Type B pancreatic cell (in vitro differentiated cells): ENCODE measurements around the gene PRRC2B. TPM values are rescaled to one million over a fixed set of nuclear protein-coding genes. Genes with fewer than 3 reads are reported as not detected.
"Not testable (repeated sequence)": the region's sequence is repeated elsewhere in the genome, so short reads cannot be mapped to it uniquely, and the experiment has no call there.

Source experiments
- DNase-seq: peaks from one replicate; pipeline ENCODE4 v3.0.0; 2021; ENCODE audit warnings: mixed read lengths; ENCODE audit not compliant: unreplicated experiment; ENCODE audit errors: extremely low spot score
- H3K27ac Mint-ChIP-seq: 2 replicates; pipeline ENCODE4 v1.8.0; 2021; ENCODE audit warnings: mild to moderate bottlenecking, mixed read lengths
- H3K27me3 Mint-ChIP-seq: 2 replicates; pipeline ENCODE4 v1.8.0; 2021; ENCODE audit warnings: mixed read lengths
- H3K36me3 Mint-ChIP-seq: 2 replicates; pipeline ENCODE4 v1.8.0; 2021; ENCODE audit warnings: mixed read lengths
- H3K4me1 Mint-ChIP-seq: one replicate; pipeline ENCODE4 v1.8.0; 2021; ENCODE audit warnings: mixed read lengths; ENCODE audit not compliant: unreplicated experiment
- H3K4me3 Mint-ChIP-seq: 2 replicates; pipeline ENCODE4 v1.8.0; 2021; ENCODE audit warnings: mild to moderate bottlenecking, mixed read lengths
- H3K9me3 Mint-ChIP-seq: 2 replicates; pipeline ENCODE4 v1.8.0; 2021; ENCODE audit warnings: mixed read lengths
- CTCF ChIP-seq: fragments of 200-600 bp; sonication (generic); conservative IDR thresholded peaks from 2 replicates; pipeline ENCODE4 v1.5.0; 2021; ENCODE audit warnings: antibody characterized with exemption, mild to moderate bottlenecking
- long read RNA-seq: library from polyadenylated mRNA; unstranded; transcript quantifications from one replicate; pipeline ENCODE4 v2.0.0, GENCODE V29; 2020
- total RNA-seq: library from RNA; stranded (reverse); gene quantifications from 2 replicates; pipeline ENCODE4 v1.2.1, GENCODE V29; 2021; ENCODE audit warnings: low replicate concordance

The PRRC2B gene
- 225 and 300 TPM in 2 replicates for total RNA-seq
- long read RNA-seq, full-length matches to known transcripts: 2 of 49 reads
- long read RNA-seq, partial matches to known transcripts: 0 of 49 reads
- long read RNA-seq, other reads (novel, unspliced or antisense): 47 of 49 reads

GRCh38 chr9:131393622-131394463 lies at the start of gene PRRC2B:
TSS of gene PRRC2B (plus strand) at chr9:131394086. CDS start at chr9:131430145, 36,059 bp downstream.
- TF ChIP-seq CTCF: peak; percentile 79
- H3K36me3 Mint-ChIP-seq: no peaks in the 10 kb centered on the region
- H3K9me3 Mint-ChIP-seq: no peaks in the 10 kb centered on the region
- peak; percentile 92 for DNase-seq
- H3K4me3 Mint-ChIP-seq: peak within 1 kb of the TSS; percentile 98
- peak within 1 kb of the TSS; percentile 93 for H3K27ac Mint-ChIP-seq
- no peaks in the 10 kb centered on the region for H3K27me3 Mint-ChIP-seq
- H3K4me1 Mint-ChIP-seq: peaks cover 44% of the 10 kb centered on the region

DNA sequence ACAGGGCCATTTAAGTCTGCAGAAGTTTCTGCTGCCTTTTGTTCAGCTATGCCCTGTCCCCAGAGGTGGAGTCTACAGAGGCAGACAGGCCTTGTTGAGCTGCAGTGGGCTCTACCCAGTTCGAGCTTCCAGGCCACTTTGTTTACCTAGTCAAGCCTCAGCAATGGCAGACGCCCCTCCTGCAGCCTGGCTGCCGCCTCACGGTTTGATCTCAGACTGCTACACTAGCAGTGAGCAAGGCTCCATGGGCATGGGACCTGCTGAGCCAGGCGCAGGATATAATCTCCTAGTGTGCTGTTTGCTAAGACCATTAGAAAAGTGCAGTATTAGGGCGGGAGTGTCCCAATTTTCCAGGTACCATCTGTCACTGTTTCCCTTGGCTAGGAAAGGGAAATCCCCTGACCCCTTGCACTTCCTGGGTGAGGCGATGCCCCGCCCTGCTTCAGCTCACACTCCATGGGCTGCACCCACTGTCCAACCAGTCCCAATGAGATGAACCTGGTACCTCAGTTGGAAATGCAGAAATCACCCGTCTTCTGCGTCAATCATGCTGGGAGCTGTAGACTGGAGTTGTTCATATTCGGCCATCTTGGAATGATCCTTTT lies 48.9 kb upstream of the PRRC2B start:
- H3K4me3 Mint-ChIP-seq, H3K27ac Mint-ChIP-seq, DNase-seq, H3K9me3 Mint-ChIP-seq, H3K4me1 Mint-ChIP-seq, H3K36me3 Mint-ChIP-seq: not testable (repeated sequence)
- peaks cover 35% of the 10 kb centered on the region for H3K27me3 Mint-ChIP-seq

DNA sequence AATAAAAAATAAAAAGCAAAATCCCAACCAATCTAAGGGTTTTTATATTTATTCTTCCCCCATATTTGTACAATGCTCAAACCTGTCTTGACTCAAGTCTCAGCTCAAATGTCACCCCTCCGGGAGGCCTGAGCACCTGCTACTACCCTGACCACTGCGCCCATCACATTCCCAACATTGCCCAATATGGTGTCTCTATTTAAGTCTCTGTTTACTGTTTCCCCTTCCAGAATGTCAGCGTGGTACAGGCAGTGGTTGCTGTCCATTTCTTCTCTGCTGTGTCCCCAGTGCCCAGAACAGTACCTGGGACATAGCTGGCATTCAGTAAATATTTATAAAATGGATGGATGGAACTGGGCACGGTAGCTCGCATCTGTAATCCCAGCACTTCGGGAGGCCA lies 47.3 kb upstream of the PRRC2B start:
- H3K9me3 Mint-ChIP-seq: no peaks in the 10 kb centered on the region
- H3K4me3 Mint-ChIP-seq: no peak overlapping the region

GRCh38 chr9:131347376-131348020 lies 46.4 kb upstream of the PRRC2B start:
- Mint-ChIP-seq H3K36me3 (no peaks in the 10 kb centered on the region), H3K4me1 (peaks cover 9% of the 10 kb centered on the region), H3K27me3 (peaks cover 17% of the 10 kb centered on the region), H3K9me3 (no peaks in the 10 kb centered on the region), H3K27ac (no peak overlapping the region), H3K4me3 (no peak overlapping the region)
- TF ChIP-seq CTCF: no peak
- no peak for DNase-seq

More for the DNA sequence above, 47.3 kb upstream of the PRRC2B start:
- H3K4me1 Mint-ChIP-seq: peaks cover 9% of the 10 kb centered on the region
- no peak for TF ChIP-seq CTCF
- H3K27me3 Mint-ChIP-seq: peaks cover 22% of the 10 kb centered on the region
- H3K36me3 Mint-ChIP-seq: no peaks in the 10 kb centered on the region
- H3K27ac Mint-ChIP-seq: no peak overlapping the region
- no peak for DNase-seq

DNA sequence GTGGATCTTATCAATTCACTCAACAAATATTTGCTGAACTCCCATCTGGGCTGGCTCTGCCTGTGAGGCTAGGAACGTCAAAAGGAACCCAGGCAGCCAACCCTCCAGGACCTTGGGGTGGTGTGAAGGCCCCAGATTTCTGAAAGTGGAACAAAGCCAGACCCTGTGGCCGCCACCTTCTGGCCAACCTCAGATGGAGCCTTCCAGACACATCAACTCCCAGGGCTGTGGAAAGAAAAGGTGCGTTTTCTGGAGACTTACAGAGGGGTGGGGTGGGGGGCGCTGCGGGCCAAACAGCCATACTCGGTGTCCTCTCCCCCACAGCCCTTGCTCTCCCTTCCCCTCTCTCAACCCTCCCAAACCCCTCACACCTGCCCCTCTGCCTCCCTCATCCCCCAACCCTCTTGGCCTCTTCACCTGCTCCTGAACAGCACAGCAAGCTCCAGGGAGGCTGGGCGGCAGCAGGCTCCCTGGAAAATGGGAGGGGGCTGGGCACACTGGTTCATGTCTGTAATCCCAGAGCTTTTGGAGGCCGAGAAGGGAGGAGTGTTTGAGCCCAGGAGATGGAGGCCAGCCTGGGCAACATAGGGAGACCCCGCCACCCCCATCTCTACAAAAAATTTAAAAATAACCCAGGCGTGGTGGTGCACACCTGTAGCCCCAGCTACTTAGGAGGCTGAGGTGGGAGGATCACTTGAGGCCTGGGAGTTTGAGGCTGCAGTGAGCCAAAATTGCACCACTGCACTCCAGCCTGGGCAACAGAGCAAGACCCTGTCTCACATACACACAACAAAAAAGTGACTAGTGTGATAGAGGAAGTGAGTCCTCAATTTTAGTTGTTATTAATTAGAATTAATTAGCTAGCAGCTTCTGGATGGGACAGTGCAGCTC lies 45.0 kb upstream of the PRRC2B start:
- Mint-ChIP-seq H3K27me3 (peaks cover 6% of the 10 kb centered on the region), H3K9me3 (no peaks in the 10 kb centered on the region), H3K4me3 (no peak overlapping the region), H3K4me1 (peaks cover 9% of the 10 kb centered on the region), H3K27ac (no peak overlapping the region), H3K36me3 (no peaks in the 10 kb centered on the region)
- DNase-seq: no peak
- TF ChIP-seq CTCF: peak; percentile 14
